Measurements from ENCODE around the gene SCN1B.

The SCN1B gene

GRCh38 chr19:35037716-35038622 lies 7.7 kb downstream of the SCN1B start:
- FAIRE-seq (no peak), DNase-seq (ENCODE audit: insufficient read length, low spot score) (no peak)
- TF ChIP-seq CTCF (IDR thresholded peaks at IDR 0.05; ENCODE audit: insufficient read depth, missing control alignments) = no peak

GRCh38 chr19:35038623-35039512 lies 8.6 kb downstream of the SCN1B start:
- TF ChIP-seq CTCF (IDR thresholded peaks at IDR 0.05; ENCODE audit: insufficient read depth, missing control alignments) = no peak
- no peak for FAIRE-seq
- DNase-seq (ENCODE audit: insufficient read length, low spot score) = no peak

GRCh38 chr19:35039881-35040825 lies 9.9 kb downstream of the SCN1B start:
- FAIRE-seq (no peak), DNase-seq (ENCODE audit: insufficient read length, low spot score) (no peak)
- no peak for TF ChIP-seq CTCF (IDR thresholded peaks at IDR 0.05; ENCODE audit: insufficient read depth, missing control alignments)

GRCh38 chr19:35040826-35041547 lies 10.7 kb downstream of the SCN1B start:
- no peak for FAIRE-seq
- TF ChIP-seq CTCF (IDR thresholded peaks at IDR 0.05; ENCODE audit: insufficient read depth, missing control alignments) = no peak
- no peak for DNase-seq (ENCODE audit: insufficient read length, low spot score)

GRCh38 chr19:35041548-35042055 lies 11.3 kb downstream of the SCN1B start, which contains the start of gene HPN:
TSS of gene HPN (plus strand) at chr19:35041721. CDS start at chr19:35042507, 786 bp downstream.
- no peak for TF ChIP-seq CTCF (IDR thresholded peaks at IDR 0.05; ENCODE audit: insufficient read depth, missing control alignments)
- FAIRE-seq = no peak
- DNase-seq (ENCODE audit: insufficient read length, low spot score) = no peak

Measured in D721Med (cell line).